CD4-positive, alpha-beta T cell treated with Interleukin-4 for 4 hours (primary cell): ENCODE measurements around the gene PLEKHG4B.

Source experiments
- DNase-seq: peaks from one replicate; pipeline ENCODE4 v3.0.0-alpha.2; 2020

The PLEKHG4B gene

DNA sequence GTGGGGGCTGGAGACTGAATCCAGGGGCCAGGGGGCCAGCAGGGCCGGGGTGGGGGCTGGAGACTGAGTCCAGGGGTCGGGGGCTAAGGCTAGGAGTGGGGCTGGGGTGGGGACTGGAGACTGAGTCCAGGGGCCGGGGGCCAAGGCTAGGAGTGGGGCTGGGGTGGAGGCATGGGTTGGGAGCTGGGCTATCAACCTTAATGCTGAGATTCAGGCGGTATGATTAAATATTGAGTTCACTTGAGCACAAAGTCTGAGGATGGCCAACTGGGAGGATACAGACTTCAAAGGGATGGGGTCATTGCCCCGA lies 82.3 kb downstream of the PLEKHG4B start:
- no peak for DNase-seq

DNA sequence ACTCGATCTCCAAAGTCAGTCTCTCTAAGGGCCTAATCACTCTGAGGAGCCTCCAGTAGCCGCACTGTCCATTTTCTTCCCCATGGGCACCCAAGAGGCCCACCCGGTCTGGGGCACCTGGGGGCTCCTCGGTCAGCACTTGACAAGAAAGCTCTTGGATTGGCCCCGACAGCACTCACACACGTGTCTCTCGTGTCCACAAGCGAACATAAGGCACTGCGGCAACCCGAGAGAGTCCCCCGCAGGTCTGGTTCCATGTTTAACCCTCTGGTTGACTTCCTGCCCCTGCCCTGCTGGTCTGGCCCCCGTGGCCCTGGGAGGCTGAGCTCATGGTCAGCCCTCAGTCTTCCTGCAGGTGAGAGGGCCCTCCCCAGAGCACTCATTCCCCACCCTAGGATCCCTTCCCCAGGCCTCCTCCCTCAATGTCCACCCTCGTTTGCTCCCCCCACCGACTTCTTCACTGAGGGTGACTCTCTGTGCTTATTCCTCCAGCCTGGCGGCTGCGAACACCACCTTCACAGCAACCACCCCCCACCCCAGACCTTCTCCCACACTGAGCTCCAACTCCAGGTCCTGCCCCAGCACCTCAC lies 83.0 kb downstream of the PLEKHG4B start:
- no peak for DNase-seq

DNA sequence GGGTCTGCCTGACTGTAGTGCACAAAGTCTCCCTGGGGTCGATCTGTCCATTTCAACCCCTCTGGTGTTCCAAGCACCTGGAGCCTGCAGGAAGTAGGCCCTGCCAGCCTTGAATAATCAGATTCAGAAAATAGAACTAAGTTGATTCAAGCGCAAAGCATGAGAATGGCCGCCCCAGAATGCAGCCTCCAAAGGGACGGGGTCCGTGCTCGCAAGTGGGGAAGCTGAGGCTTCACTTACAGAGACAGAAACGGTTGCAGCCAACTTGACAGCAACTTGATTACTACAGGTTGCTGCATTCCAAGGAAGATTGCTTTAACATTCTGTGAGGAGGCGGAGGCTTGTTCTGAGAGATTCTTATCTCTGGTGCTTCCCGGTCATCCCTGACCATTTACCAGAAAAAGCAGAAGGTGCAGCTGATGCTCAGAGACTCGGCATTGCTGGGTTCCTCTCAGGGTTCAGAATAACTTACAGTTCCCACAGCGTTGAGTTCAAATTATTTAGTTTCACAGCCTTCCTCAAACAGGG lies 84.4 kb downstream of the PLEKHG4B start:
- no peak for DNase-seq

DNA sequence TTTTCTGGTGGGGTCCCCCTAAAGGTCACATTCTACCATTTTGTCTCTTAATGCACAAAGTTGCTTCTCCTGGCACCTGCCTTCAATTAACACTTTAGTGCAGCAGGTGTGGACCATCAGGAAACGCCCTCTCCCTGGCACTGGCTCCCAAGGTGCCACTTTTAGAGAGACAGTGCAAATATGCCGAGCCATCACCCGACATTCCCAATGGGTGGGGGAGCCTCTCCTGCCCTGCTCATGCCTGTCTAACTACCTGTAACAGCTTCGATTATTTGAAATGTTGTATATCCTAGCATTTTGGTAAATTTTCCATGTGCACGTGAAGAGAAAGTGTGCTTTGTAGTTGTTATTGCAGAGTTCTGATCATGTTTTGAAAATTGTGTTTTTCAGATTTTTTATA lies 86.1 kb downstream of the PLEKHG4B start:
- DNase-seq: no peak

DNA sequence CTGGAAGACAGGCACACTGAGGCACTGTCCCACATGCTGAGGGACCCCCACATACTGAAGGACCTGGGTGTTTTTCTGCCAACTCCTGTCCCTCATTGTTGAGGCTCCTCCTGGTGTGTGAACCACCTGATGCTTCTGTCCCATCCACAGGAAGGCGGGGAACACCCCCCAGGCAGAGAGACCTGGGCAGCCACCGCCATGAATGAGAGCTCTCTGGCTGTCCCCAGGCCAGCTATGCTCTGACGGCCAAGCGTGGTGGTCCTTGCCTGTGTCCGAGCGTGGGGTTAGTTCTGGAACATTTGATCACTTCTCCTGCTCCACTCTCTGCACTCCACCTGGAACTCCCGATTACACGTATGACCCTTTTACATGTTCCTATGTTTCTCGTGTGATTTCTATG lies 87.4 kb downstream of the PLEKHG4B start:
- no peak for DNase-seq

DNA sequence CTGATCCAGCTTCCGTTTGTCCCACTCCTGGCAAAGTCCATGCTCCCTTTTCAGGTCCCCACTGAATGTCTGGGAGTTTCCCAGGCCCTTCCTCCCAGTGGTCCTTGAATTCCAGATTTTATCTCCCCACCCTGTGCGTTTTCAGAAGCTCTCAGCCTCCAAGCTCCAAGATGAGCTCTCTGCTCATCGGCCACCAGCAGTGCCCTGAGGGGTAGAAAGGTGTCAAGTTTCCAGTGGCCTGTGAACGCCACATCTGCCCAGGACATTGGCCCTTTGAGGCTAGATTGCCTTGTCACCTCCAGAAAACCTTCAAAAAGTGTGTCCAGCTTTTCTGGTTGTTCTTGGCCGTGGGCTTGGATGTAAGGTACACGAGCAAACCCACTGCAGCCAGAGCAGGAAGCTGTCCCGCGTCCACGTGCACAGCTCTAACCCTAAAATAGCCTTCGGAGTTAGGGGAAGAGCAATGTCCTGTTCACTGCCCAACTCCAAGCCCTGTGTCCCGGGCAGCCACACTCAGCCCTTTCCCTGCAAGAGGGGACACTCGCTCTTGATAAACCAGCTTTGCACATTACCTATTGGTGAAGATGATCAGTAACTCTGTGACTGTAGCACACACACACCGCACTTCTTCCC lies 88.4 kb downstream of the PLEKHG4B start:
- DNase-seq: no peak

DNA sequence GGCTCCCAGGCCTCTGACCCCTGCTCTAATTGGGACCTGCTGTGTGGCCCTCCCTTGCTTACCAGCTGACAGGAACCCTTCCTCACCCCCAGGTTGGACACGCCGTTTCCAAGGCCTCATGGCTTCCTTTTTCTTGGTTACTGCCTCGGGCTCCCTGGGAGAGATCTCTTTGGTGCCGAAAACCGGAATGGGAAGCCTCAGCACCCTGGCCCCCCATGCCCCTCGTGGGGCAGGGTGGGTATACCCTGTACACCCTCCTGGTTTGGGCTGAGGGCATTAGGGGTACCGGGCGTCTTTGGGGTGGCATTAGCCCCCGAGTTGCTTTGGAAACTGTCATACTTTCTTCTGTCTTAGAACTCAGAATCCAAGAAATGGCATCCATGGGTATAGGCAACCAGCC lies 89.2 kb downstream of the PLEKHG4B start:
- no peak for DNase-seq

DNA sequence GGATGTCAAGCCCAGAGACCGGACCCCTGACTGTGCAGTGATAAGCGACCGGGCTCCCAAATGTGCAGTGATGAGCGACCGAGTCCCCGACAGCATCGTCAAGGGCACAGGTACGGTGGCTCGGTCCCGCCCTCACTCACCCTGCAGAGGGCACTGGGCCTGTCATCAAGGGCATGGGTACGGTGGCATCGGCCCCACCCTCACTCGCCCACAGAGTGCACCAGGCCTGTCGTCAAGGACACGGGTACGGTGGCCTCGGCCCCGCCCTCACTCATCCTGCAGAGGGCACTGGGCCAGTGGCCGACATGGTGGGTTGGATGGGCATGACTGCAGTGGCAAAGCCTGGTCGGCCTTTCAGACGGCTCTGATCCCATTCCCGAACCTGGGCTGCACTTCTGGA lies 89.6 kb downstream of the PLEKHG4B start:
- no peak for DNase-seq

DNA sequence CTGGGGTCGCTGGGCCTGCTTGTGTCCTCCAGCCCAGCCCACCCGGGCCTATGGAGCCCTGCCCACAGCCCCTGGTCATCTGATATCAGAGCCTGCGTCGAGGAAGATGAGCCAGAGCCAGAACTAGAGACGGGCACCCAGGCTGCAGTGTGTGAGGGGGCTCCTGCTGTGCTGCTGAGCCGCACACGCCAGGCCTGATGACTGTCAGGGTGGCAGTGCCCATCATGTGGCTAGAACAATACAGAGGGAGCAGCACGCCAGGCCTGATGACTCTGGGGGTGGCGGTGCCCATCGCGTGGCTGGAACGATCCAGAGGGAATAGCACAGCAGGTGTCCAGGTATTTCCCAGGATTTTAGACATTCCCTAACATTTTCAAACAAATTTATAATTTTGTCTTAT lies 90.2 kb downstream of the PLEKHG4B start:
- DNase-seq: no peak

DNA sequence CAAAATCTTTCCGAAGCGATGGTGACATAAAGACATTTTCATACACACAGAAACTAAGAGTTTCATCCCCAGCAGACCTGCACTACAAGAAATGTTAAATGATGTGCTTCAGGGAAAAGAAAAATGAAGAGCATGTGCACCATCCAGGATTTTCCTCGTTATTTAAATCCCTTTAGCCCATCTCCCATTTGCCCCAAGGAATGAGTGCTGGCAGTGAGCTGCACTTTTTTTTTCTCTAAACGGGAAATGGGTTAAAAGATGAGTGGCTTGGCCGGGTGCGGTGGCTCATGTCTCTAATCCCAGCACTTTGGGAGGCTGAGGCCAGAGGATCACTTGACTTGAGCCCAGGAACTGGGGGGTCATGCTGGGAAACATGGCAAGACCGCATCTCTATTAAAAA lies 92.5 kb downstream of the PLEKHG4B start:
- DNase-seq: no peak

DNA sequence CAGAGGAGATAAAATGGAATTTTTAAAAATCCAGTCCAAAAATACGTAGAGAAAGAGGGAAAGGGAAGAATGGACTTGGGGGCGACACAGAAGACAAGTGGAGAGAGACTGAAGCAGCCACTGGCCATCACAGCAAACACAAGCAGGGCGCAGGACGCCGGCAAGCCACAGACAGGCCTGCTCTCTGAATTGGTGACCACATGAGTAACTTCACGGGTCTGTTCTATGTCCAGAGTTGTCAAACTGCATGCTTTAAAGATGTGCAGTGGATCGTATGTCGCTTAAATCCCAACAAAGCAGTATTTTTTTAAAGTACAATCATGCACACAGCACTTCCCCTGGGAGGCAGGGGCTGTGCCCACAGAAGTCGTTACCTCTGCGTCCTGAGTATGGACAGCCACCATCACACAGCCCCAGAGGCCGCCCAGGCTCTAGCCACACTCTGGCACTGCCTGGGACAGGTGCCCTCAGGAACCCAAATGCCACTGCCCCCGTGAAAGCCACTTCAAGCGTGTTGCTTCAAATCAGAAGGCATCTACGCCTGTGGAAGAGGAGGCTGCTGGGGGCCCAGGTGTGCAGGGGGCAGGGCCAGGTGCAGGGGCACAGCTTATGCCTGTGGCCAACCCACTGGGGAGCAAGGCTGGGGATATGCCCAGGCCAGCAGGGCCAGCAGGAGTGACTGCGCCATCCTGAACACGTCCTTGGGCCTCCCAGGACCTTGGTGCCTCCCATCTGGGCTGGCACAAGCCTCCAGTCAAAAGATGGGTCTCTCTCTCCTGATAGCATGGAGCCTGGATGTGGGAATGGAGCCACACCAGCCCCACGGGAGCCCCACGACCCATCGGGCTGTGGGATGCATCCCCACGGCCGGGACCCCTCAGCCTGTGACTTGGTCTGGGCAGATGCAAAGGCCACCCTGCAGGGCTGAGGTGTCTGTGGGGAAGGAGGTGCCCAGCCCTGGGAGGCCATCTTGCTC lies 93.4 kb downstream of the PLEKHG4B start:
- no peak for DNase-seq

DNA sequence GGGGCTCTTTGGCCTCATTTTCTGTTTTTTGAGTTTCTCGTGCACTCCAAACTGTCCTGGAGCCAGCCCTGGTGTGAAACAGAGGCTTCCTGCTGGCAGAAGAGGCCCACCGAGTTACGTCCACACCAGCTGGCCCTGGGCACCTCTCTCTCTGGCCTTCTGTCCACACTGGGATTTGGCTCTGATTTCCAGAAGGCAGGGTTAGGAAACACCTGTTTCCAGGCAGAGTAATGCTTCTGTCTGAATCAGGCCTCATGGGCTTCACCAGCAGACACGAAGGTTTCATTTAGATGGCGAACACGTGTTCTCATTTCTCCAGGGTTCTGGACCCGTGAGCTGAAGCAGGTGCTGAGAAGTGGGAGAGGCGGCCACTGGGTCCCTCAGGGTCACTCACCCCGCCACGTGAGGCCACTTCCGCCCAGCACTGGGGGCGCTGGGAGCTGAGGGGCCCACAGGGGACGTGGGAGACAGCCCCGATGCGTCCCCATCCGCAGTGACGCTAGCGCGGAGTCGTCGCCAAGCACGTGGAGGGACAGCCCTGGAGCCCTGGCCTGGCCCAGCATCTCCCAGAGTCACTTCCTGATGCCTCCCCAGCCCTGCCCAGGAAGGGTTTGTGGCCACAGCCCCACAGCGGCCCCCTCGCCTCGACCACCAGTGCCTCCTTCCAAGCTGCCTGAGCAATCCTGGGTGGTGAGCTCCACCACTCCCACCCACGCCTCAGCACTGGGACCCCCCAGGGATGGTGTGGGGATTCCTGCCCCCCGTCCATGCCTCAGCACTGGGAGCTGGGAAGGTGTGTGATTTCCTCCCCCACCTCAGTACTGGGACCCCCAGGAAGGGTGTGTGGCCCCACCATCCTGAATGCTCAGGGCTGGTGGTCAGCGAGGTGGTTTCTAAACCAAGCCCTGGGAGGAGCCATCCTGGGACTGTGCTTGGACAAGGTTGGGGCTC lies 94.4 kb downstream of the PLEKHG4B start:
- DNase-seq: no peak

DNA sequence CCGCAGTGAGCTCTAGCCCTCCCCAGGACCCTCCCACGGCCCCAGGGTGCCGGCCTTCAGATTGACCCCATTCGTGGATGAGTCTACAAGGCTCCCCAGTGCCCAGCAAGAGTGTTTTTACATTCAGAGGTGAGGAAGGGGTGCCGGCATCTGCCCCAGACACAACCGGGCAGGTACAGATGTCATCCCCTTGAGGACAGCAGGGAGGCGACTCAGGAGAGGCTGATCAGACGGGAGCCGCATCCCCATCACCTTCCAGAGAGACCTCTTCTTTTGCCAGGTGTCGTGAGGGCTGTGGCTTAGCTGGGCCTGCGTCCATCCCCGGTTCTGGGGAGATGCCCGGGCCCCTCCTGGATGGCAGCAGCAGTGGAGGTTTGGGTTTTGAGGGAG lies 95.1 kb downstream of the PLEKHG4B start:
- DNase-seq: no peak

DNA sequence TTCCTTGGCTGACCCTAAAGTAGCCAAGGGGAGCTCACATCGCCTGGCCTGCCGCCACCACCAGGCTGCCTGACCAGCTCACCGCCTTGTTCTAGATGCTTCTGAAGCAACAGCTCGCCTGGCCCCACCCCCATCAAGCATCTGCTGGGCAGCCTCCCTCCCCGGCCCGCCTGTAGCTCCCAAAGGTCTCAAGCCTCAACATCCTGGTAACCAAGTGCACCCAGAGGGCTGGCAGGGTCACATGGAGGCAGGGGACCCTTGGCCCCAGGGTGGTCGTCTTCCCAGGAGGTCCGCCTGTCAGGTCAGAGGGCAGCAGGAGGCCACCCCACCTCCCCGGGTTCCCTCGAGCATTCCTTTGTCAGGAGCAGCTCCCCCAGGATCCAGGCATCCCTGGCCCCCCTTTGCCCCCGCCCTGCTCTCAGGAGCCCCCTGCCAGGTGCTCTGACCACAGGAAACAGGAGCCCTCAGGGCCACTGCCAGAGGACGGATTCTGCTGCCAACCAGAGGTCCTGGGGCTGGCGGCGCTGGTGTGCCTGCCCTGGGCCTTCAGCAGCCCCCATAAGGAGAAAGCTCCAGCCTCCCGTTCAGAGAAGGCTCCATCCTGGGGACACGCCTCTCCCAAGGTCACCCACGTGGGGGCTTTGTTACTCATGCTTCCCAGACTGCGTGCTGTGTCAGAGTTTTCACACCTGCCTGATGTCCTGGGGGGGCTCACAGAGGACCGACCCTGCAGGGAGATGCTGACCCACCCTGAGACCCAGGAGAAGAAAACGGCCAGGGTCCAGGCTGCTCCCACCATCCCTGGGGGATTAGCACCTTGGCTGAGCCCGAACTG lies 95.9 kb downstream of the PLEKHG4B start:
- no peak for DNase-seq

DNA sequence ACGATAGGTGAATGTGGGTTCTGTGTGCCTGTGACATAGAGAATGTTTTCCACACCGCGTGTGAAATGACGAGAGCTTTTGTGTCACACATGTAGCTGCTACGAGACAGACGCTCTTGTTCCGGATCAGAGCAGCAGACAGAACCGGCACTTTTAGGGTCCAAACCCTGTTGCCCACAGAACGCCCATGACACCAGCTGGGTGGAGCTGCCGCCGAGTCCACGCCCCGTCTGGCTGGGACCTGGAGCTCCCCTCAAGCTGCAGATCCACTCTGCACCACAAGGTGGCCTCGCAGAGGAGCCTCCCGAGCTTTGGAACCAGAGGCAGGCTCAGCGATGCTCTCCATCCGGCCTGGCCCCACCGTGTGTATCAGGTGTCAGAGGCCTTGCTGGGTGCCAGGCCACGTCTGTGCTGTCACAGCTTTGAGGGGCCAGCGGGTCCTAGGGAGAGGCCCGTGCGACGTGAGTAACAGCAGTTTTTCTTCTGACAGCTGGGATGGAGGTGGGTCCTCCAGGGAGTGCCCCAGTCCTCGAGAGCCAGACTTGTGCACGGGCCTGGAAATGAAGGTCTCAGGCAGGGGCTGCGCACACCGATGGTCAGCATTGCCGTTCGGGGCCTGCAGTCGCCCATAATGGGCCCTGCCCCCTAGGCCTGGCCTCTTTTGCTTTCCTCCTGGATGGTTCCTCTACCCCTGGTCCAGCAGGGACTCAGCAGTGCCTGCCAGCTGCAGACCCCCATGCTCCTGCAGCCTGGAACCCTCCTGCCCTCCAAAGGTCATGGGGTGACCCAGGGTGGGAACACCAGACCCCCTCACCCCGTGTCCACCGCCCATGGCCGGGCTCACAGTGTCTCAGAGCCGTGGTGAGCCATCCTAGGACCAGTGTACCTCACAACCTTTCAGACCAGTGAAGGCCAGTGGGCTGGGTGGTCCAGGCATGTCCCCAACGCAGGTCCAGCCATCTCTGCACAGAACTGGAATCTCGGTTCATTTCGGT lies 96.8 kb downstream of the PLEKHG4B start:
- DNase-seq: peak; percentile 84

DNA sequence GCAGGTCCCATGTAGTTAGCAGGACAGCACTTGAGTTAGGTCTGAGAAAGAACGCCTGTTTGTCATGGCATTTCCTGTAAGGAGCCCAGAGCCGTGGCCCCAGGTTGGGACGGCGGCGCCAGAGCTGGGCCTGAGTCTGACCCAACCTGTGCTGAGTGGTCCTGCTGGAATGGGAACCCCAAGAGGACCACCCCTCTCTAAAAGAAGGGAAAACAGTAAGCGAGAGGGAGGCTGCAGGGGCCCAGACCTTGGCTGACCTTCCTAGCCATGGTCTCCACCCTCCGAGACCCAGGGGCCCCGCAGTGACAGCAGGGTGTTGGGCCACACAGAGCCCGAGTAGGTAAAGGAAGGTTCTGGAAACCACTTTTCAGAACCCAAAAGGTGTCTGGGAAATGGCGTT lies 97.5 kb downstream of the PLEKHG4B start:
- DNase-seq: no peak

DNA sequence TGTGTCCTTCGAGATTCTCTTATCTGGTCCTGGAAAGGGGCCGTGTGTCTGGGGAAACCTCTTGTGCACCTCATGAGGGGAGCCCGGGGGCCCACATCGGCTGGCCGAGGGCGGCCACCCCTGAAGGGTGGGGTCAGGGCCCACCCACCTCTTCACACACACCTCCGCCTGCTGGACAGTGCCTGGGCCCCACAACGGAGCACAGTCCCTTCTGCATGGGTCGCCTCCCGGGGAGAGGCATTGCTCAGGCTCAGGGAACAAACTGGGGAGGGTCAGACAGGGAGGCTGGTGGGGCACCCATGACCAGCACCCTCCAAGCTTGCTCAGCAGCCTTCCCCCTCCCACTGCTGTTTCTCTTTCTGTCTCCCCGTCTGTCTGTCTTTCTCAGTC lies 98.0 kb downstream of the PLEKHG4B start:
- no peak for DNase-seq

DNA sequence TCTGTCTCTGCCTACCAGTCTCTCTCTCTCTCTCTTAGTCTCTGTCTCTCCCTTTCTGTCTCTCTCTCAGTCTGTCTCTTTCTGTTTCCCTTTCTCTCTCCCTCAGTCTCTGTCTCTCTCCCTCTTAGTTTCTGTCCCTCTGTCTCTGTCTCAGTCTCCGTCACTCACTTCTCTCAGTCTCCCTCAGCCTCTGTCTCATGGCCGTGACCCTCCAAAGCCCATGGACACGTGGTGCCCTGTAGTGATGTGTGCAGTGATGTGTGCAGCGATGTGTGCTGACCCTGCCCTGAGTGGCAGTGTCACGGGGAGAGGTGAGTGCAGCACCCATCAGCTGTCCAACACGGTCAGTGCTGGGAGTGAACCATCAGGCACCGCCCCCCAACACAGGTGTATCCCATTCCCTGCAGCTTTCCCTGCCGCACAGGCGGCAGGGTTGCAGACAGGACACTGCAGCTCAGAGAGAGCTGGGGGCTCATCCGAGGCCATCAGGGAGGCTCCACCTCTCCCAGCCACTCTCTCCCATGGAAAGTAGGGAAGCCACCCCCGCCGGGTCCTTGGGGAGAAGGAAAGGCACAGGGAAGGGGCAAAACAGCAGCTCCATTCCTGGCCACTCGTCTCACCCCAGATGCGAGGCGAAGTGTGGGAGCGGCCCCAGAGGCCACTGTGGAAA lies 98.5 kb downstream of the PLEKHG4B start:
- DNase-seq: no peak

DNA sequence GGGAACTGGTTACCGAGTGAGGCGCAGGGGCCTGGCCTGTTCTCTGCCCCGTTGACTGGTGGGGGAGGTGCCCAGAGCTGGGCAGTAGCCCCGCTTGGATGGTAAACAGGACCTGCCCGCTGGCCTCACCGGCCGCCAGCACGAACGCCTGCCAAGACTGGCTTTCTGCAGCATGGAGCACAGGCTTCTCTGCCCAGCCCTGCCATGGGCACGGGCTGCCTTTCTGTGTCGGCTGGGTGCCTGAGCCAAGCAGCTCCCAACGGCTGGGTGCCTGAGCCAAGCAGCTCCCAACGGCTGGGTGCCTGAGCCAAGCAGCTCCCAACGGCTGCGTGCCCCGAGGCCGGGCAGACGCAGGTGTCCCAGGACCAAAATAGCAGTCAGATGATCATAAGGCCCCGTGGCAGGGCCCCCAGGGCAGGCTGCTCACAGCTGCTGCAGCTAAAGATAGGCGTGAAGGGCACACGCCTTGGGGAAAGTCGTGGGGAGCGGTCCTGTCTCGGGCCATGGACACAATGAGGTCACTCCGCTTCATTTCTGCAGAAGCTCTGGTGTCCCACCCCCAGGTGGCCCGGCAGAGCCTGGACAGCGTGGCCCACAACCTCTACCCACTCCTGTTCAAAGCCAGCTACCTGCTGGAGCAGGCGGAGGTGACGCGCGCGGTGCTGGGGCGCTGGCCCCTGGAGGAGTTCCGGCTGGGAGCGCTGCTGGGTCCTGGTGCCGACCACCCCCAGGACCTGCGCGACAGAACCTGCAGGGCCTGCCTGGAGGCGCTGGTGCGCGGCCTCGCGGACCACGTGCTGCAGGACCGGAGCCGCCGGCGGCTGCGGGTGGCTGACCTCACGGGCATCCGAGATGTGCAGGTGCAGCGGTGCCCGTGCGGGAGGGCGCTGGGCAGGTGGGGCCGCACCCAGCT lies 99.3 kb downstream of the PLEKHG4B start, which contains the start of gene LRRC14B:
TSS of gene LRRC14B (plus strand) at position 460 of the 913 bp plus-strand sequence. CDS start at position 504, 44 bp downstream.
- no peak for DNase-seq
